Brain microvascular endothelial cell (primary cell): Measurements from ENCODE around the gene BTRC.

ENCODE experiments used
- DNase-seq: peaks from one replicate; pipeline ENCODE4 v3.0.0-alpha.2; 2020
- H3K27ac ChIP-seq: fragments of 250-450 bp; sonication (Bioruptor Pico); 2 replicates; pipeline ENCODE4 v1.5.1; 2020; ENCODE audit warnings: mild to moderate bottlenecking, moderate library complexity
- H3K27me3 ChIP-seq: fragments of 250-450 bp; sonication (Bioruptor Pico); replicated peaks from 2 replicates; pipeline ENCODE4 v1.5.1; 2020; ENCODE audit warnings: mild to moderate bottlenecking
- H3K36me3 ChIP-seq: fragments of 250-450 bp; sonication (Bioruptor Pico); replicated peaks from 2 replicates; pipeline ENCODE4 v1.5.1; 2020; ENCODE audit warnings: mild to moderate bottlenecking
- H3K4me3 ChIP-seq: 2 replicates; pipeline ENCODE4 v1.5.1; 2011; ENCODE audit warnings: low read depth, mild to moderate bottlenecking, control low read depth, low read length, moderate library complexity
- in situ Hi-C: cut with HindIII; loops from 2 replicates; pipeline ENCODE4 v1.10.0; 2017; ENCODE audit warnings: low sequenced_read_pairs, low pct_ligation_motif_present
- TF ChIP-seq, protein P1 (sequence below): IDR thresholded peaks from 2 replicates; pipeline ENCODE4 v1.5.1; 2011; ENCODE audit warnings: low read depth, mild to moderate bottlenecking, moderate library complexity, low read length, control low read depth, inconsistent platforms; ENCODE audit errors: missing control alignments

BTRC gene

DNA sequence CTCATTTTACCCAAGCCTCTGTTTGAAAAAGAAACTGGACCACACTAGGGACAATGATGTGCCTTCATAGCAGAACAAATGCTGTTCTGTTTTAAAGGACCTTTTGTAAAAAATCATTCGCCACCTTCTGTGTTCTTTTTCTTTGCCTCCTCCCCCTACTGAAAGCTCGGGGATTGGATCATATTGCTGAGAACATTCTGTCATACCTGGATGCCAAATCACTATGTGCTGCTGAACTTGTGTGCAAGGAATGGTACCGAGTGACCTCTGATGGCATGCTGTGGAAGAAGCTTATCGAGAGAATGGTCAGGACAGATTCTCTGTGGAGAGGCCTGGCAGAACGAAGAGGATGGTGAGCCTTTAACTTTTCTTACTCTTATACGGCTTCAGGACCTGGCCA, 171.9 kb downstream of the BTRC start:
- TF ChIP-seq, protein P1, sequence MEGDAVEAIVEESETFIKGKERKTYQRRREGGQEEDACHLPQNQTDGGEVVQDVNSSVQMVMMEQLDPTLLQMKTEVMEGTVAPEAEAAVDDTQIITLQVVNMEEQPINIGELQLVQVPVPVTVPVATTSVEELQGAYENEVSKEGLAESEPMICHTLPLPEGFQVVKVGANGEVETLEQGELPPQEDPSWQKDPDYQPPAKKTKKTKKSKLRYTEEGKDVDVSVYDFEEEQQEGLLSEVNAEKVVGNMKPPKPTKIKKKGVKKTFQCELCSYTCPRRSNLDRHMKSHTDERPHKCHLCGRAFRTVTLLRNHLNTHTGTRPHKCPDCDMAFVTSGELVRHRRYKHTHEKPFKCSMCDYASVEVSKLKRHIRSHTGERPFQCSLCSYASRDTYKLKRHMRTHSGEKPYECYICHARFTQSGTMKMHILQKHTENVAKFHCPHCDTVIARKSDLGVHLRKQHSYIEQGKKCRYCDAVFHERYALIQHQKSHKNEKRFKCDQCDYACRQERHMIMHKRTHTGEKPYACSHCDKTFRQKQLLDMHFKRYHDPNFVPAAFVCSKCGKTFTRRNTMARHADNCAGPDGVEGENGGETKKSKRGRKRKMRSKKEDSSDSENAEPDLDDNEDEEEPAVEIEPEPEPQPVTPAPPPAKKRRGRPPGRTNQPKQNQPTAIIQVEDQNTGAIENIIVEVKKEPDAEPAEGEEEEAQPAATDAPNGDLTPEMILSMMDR, result no peak
- in situ Hi-C loops, result no loop called here

DNA sequence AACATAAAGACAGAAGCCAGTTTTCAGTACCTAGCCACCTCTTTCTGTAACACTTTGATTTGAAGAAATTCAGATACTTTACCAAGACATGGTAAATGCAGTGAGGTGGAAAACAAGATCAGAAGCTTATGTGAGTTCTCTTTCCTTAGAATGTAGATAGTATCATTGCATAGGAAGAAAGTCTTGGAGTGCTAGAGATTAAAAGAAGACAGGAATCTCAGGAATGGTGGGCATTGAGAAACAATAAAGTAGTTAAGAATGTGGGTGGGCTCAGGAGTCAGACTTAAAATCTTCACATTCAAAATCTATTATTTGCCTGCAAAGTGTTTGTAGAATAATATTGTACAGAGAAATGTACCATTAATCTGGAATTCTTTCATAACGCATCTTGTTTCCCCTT, 175.2 kb downstream of the BTRC start:
- DNase-seq, result no peak
- Histone ChIP-seq H3K36me3 (no peaks in the 10 kb centered on the region), H3K27ac (no peak overlapping the region), H3K4me3 (no peak overlapping the region), H3K27me3 (no peaks in the 10 kb centered on the region)
- in situ Hi-C loops, result no loop called here
- TF ChIP-seq, protein P1, result no peak

More for the DNA sequence above, 171.9 kb downstream of the BTRC start:
- no peak for DNase-seq
- Histone ChIP-seq H3K36me3 (no peaks in the 10 kb centered on the region), H3K4me3 (no peak overlapping the region), H3K27me3 (no peaks in the 10 kb centered on the region), H3K27ac (no peak overlapping the region)

DNA sequence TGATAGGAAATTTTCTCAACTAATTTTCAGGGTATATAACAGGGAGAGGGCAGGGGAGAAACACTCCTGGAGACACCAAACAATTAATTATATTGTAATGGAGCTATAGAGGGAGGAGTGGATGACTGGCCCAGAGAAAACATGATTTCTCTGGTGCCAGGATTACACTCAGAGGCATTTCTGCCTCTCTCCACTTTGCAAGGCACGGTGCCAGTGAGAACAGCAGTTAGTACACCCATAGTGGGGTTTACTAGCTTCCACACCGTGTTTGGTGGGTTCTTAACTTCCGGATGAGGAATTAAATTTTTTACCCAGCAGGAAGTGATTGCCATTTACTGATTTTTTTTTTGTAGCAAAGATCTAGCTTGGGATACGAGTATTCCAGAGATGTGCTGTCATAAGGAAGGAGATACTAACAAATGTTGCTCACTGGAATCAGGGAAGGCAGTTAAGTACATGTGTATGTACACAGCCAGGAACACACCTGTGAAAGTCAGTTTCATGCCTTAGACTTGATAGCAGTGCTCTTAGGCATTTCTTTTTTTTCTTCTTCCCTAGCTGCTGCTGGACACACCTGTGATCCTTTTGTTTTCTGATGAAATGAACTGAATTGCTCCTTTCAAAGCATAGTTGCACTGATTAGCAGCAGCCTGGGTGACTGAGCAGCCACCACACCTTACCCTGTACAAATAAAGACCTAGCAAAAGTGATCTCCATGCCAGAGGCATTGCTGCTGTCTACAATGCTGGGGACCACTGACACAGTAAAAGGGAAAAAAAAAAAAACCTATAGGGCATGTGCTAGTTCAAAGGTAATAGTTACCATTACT, 176.0 kb downstream of the BTRC start:
- in situ Hi-C loops, result no loop called here
- TF ChIP-seq, protein P1, result no peak
- Histone ChIP-seq H3K4me3 (no peak overlapping the region), H3K27ac (no peak overlapping the region), H3K27me3 (no peaks in the 10 kb centered on the region), H3K36me3 (no peaks in the 10 kb centered on the region)
- DNase-seq, result no peak

DNA sequence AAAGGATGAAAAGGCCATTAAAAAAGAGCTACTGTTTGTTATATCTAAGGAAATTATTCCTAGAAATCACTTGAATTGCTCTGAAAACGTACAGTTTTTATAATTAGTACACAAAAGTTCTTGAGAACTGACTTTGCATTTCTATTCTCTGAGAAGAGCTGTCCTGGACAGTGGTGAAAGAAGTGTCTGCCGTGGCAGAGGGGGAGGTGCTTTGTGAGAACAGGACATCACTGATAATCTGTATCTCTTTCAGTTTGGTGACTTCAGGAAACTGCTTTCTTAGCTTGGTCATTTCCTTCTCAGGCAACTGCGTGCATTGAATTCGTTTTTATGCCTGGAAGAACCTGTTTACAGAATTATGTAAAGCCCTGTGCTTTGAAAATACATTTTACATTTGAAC, 182.0 kb downstream of the BTRC start:
- peaks cover 7% of the 10 kb centered on the region for H3K36me3 ChIP-seq
- no peaks in the 10 kb centered on the region for H3K27me3 ChIP-seq
- TF ChIP-seq, protein P1, result no peak
- no peak overlapping the region for H3K27ac ChIP-seq
- DNase-seq, result no peak
- H3K4me3 ChIP-seq, result no peak overlapping the region
- in situ Hi-C loops, result no loop called here

DNA sequence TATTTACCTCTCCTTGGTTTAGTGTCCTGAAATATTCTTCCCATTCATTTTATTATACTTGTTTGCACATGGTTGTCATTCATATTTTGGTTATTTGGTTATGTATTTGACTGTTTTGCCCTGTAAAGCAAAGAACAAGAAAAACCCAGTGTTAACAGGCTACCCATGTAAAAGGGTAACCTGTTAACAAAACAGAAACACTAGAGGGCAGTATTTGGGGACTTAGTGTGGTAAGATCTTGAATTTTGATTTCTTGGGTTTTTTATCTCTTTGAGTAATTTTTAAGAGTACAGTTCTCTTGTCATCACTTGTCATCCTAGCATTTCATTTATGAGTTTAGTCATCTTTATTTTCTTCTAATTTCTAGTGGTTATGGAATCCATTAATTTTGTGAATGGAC, 182.8 kb downstream of the BTRC start:
- TF ChIP-seq, protein P1, result peak; percentile 32
- H3K36me3 ChIP-seq, result peaks cover 7% of the 10 kb centered on the region
- no peak overlapping the region for H3K4me3 ChIP-seq
- no peak overlapping the region for H3K27ac ChIP-seq
- in situ Hi-C loops, result no loop called here
- no peak for DNase-seq
- no peaks in the 10 kb centered on the region for H3K27me3 ChIP-seq

DNA sequence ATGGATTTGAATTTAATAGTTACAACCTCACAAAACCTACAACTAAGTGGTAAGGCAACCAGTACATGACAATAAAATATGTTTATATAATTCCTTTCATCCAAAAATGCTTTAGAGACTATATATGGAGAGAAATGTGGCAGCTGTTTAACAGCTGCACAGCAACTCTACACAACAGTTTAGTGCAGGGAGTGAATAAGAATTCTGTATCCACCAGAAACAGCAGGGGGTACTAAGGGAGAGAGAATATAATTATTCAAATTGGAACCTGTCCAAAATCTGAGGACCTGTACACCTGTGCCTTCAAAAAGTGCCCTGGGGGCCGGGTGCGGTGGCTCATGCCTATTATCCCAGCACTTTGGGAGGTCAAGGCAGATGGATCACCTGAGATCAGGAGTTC, 184.5 kb downstream of the BTRC start:
- DNase-seq, result no peak
- TF ChIP-seq, protein P1, result no peak
- peaks cover 7% of the 10 kb centered on the region for H3K36me3 ChIP-seq
- in situ Hi-C loops, result no loop called here
- H3K27me3 ChIP-seq, result no peaks in the 10 kb centered on the region
- no peak overlapping the region for H3K27ac ChIP-seq
- no peak overlapping the region for H3K4me3 ChIP-seq
